Choroid plexus epithelial cell (primary cell): Measurements from ENCODE around the gene NT5C.

Experiments used
- DNase-seq: peaks from one replicate; pipeline ENCODE4 v3.0.0-alpha.2; 2010; ENCODE audit warnings: low read depth
- H3K4me3 ChIP-seq: 2 replicates; pipeline ENCODE4 v1.5.1; 2011; ENCODE audit warnings: low read depth, mild to moderate bottlenecking, control low read depth, low read length, moderate library complexity
- TF ChIP-seq, protein P1 (sequence below): conservative IDR thresholded peaks from 2 replicates; pipeline ENCODE4 v1.5.1; 2011; ENCODE audit warnings: low read depth, mild to moderate bottlenecking, control low read depth, inconsistent platforms, low read length, moderate library complexity

The NT5C gene

DNA sequence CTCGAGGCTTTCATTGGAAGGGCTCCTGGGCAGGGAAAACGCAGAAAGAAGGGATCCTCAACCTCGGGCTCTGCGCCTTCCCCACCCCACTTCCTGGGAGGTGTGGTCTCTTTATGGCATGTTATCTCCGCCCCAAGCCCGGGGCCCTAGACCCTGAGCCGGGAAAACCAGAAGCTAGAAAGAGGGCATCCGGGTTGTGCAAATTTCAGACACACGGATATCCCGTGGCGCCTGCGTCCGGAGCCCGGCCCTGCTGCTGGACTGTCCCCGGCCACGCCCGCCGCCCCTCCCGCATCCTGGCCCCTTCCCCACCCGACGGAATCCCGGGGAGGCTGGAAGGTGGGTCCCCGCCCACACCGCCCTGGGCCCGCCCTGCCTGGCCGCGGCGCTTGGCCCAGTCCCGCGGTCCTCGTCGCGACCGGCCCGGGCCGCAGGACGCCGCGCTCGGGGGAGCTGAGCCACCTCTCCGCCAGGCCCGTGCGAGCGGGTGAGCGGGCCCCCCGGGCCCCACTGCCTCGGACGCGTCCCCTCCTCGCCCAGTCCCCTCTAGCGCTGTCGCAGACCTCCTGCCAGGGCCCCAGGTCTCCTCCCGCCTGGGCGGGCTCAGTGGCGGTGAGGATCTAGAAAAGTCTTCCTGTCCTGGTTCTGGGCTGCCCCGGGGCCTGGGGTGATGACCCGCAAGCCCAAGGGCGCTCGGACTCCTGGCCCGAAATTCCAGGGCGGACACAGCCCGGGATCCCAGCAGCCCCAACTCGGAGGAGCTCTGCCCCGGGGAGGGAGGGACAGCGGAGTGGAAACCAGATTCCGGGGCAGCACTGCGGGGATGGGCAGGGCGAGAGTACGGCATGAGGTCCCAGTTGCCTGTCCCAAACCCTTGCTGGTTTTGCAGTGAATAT, 43.7 kb downstream of the NT5C start, which contains the start of gene SLC16A5:
SLC16A5 (plus strand) TSS at position 397 of the 896 bp plus-strand sequence. CDS start 5,683 bp downstream, outside the sequence.
- H3K4me3 ChIP-seq: peak within 1 kb of the TSS; percentile 58
- DNase-seq: peak; percentile 78
- TF ChIP-seq, protein P1, sequence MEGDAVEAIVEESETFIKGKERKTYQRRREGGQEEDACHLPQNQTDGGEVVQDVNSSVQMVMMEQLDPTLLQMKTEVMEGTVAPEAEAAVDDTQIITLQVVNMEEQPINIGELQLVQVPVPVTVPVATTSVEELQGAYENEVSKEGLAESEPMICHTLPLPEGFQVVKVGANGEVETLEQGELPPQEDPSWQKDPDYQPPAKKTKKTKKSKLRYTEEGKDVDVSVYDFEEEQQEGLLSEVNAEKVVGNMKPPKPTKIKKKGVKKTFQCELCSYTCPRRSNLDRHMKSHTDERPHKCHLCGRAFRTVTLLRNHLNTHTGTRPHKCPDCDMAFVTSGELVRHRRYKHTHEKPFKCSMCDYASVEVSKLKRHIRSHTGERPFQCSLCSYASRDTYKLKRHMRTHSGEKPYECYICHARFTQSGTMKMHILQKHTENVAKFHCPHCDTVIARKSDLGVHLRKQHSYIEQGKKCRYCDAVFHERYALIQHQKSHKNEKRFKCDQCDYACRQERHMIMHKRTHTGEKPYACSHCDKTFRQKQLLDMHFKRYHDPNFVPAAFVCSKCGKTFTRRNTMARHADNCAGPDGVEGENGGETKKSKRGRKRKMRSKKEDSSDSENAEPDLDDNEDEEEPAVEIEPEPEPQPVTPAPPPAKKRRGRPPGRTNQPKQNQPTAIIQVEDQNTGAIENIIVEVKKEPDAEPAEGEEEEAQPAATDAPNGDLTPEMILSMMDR: no peak

DNA sequence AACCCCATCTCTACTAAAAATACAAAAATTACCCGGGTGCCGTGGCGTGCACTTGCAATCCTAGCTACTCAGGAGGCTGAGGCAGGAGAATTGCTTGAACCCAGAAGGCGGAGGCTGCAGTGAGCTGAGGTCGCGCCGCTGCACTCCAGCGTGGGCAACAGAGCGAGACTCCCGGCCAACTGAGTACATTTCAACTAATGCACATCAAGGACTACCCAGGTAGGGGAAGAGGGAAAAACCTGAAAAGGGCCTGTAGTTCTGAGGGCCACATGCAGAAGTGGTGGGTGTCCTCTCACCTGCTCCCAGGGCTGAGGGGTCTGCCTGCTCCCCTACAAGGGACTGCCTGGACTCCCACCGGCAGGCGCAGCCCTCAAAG, 44.4 kb downstream of the NT5C start:
- no peak for DNase-seq
- TF ChIP-seq, protein P1: no peak
- peak overlapping the region; percentile 58 for H3K4me3 ChIP-seq

DNA sequence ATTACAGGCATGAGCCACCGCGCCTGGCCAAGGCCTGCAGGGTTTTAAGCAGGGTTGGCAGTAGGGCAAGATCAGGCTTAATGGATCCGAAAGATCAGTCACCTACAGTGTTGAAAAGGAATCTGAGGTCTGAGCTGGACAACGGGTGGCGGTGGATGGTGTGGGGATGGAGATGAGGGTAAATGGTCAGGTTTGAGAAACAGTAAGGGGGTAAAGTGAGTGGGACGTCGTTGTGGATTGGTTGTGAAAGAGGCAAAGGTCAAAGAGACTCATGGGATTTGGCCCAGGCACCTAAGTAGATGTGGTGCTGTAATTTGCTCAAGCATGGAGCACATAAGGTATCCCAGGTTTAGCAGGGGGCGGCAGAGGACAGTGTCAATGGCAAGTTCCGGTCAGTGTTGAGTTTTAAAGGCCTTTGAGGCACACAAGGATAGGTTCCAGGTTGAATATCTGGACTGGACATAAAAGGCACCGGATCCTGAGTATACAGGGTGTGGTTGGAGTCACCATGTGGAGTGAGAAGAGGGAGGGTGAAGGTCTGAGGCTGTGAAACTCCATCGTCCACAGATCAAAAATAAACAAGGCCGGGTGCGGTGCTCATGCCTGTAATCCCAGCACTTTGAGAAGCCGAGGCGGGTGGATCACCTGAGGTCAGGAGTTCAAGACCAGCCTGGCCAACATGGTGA, 44.9 kb downstream of the NT5C start:
- no peak overlapping the region for H3K4me3 ChIP-seq
- no peak for DNase-seq
- TF ChIP-seq, protein P1: no peak

DNA sequence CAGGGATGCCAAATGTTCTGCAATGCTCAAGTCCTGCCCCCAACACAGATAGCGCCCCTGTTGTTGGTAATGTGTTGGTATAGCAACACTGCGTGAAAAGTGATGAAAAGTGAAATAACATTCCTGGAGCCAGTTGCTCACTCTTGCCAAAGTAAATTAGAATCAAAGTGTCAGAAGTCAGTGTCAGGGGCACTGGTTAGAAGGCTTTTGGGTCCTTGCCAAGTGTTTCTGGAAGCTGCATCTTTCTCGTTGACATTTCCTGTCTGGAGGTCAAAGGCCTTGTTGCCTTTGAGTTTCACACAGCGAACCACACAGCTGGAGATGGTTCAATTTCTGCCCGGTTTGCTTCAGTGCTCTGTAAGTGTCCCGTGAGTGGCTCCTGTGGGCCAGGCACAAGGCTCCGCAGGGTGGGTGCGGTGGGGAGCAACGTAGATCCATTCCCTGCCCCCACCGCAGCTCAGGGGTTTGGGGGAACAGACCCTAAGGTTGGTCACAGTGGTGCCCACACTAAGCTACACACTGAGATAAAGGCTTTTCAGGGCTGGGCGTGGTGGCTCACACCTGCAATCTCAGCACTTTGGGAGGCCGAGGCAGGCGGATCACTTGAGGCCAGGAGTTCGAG, 47.4 kb downstream of the NT5C start:
- peak; percentile 95 for DNase-seq
- no peak overlapping the region for H3K4me3 ChIP-seq
- TF ChIP-seq, protein P1: peak; percentile 7

DNA sequence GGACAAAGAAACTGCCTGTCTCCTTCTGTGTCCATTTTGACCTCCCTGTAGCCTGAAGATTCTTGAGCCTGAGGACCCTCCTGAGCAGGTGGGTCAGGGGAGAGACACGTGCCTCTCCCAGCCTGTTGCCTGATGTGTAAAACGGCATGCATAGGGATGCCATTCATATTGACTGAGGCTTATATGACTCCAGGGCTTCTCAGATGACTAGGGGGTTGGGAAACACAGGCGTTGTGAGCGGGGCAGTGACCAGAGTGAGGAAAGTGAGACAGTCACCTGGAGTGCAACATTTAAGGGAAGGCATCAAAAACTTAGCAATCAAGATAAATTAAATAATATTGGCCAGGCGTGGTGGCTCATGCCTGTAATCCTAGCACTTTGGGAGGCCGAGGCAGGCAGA, 48.9 kb downstream of the NT5C start:
- TF ChIP-seq, protein P1: no peak
- no peak overlapping the region for H3K4me3 ChIP-seq
- no peak for DNase-seq

DNA sequence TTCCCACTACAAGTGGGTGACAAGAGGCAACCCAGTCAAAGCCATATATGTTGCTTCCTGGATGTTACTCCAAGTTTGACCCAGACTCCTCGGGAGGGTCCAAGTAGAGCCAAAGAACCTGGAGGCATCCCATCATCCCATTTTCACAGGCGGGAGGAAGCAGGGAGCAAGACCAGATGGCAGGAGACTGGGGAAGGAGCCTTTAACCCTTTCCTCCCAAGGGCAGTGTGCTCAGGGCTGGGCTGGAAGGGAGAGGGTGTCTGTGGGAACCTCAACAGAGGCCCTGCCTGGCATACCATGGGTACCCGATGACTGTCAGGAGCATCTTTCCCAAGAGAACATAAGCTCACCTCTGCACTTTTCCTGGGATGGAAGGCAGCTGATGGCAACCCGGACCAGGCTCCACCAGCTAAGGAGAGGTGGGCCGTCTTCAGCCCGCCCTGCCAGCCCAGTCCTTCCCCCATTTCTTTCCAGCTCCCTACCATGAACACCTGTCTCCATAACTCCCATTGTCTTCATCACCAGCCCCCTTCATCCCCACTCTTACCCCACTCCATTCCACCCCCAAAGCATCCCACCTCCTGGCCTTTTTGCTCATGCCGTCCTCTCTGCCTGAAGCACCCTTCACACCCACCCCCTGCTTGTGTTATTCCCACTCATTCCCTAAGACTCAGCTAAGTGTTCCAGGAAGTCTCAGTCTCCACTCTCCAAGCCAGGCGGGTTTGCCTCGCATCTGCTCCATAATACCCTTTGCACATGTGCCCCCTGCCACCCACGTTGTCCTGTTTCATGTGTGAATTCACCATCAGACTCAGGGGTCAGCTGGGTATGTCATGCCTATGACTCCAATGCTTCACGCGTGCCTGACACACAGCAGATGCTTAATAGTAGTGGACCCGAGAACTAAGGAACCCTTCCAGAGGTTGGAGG, 49.7 kb downstream of the NT5C start:
- TF ChIP-seq, protein P1: no peak
- no peak for DNase-seq
- H3K4me3 ChIP-seq: no peak overlapping the region
